Loucy (cell line): ENCODE results near the gene VIPR2.

Experiments used
- H2AFZ ChIP-seq: fragments of 200-600 bp; sonication (generic); 2 replicates; pipeline ENCODE4 v1.6.0; 2016; ENCODE audit warnings: antibody characterized with exemption, mild to moderate bottlenecking, low read length, moderate library complexity
- H3F3A ChIP-seq: fragments of 200-600 bp; 2 replicates; pipeline ENCODE4 v1.6.0; 2016; ENCODE audit warnings: antibody characterized with exemption, low read depth, mild to moderate bottlenecking
- H3K27me3 ChIP-seq: fragments of 200-600 bp; sonication (generic); 2 replicates; pipeline ENCODE4 v1.6.1; 2014; ENCODE audit warnings: low read length, mild to moderate bottlenecking; ENCODE audit not compliant: insufficient read depth, poor library complexity, severe bottlenecking
- H3K36me3 ChIP-seq: fragments of 200-600 bp; sonication (generic); 2 replicates; pipeline ENCODE4 v1.6.1; 2016; ENCODE audit warnings: low read length; ENCODE audit not compliant: insufficient read depth
- H3K4me1 ChIP-seq: fragments of 200-600 bp; sonication (generic); 2 replicates; pipeline ENCODE4 v1.5.1; 2014; ENCODE audit warnings: low read length, mild to moderate bottlenecking; ENCODE audit not compliant: insufficient read depth, poor library complexity, severe bottlenecking
- H3K4me2 ChIP-seq: fragments of 200-600 bp; sonication (generic); 2 replicates; pipeline ENCODE4 v1.6.0; 2014; ENCODE audit warnings: antibody characterized with exemption, low read length, low read depth, mild to moderate bottlenecking; ENCODE audit not compliant: poor library complexity, severe bottlenecking
- H3K4me3 ChIP-seq: fragments of 200-600 bp; sonication (generic); 2 replicates; pipeline ENCODE4 v1.5.1; 2014; ENCODE audit warnings: low read length, mild to moderate bottlenecking, mixed read lengths; ENCODE audit not compliant: poor library complexity, severe bottlenecking
- H3K79me2 ChIP-seq: fragments of 200-600 bp; sonication (generic); 2 replicates; pipeline ENCODE4 v1.6.1; 2014; ENCODE audit warnings: low read length; ENCODE audit not compliant: insufficient read depth
- H3K9ac ChIP-seq: fragments of 200-600 bp; sonication (generic); 2 replicates; pipeline ENCODE4 v1.6.0; 2014; ENCODE audit warnings: mild to moderate bottlenecking, low read depth, low read length, moderate library complexity; ENCODE audit not compliant: poor library complexity, severe bottlenecking
- H3K9me2 ChIP-seq: fragments of 200-600 bp; sonication (generic); replicated peaks from 2 replicates; pipeline ENCODE4 v1.6.1; 2016; ENCODE audit warnings: low read depth, low read length, mixed read lengths
- H3K9me3 ChIP-seq: fragments of 200-600 bp; sonication (generic); 2 replicates; pipeline ENCODE4 v1.6.1; 2014; ENCODE audit warnings: mild to moderate bottlenecking, antibody characterized with exemption, low read length, low read depth; ENCODE audit not compliant: insufficient read depth
- H4K20me1 ChIP-seq: fragments of 200-600 bp; sonication (generic); 2 replicates; pipeline ENCODE4 v1.6.0; 2014; ENCODE audit warnings: antibody characterized with exemption, low read length, mild to moderate bottlenecking; ENCODE audit not compliant: insufficient read depth, poor library complexity, severe bottlenecking
- CTCF ChIP-seq: fragments of 200-600 bp; sonication (generic); conservative IDR thresholded peaks from 2 replicates; pipeline ENCODE4 v1.5.1; 2014; ENCODE audit warnings: mild to moderate bottlenecking, antibody characterized with exemption, low read length
- EZH2phosphoT487 ChIP-seq: fragments of 200-600 bp; IDR thresholded peaks from 2 replicates; pipeline ENCODE4 v1.6.1; 2018; ENCODE audit warnings: antibody characterized with exemption, mild to moderate bottlenecking, moderate library complexity, borderline replicate concordance

The VIPR2 gene

GRCh38 chr7:159192013-159192412, 47.3 kb upstream of the VIPR2 start:
- no peak for TF ChIP-seq EZH2phosphoT487
- peak; percentile 14; the same call in 1 of the 2 replicates for TF ChIP-seq CTCF
- H3K27me3 ChIP-seq = no peaks in the 10 kb centered on the region
- no peaks in the 10 kb centered on the region for H4K20me1 ChIP-seq
- H3K9me3 ChIP-seq = peaks cover 8% of the 10 kb centered on the region; the same call in 1 of the 2 replicates
- no peaks in the 10 kb centered on the region for H3K79me2 ChIP-seq
- H3F3A ChIP-seq = no peaks in the 10 kb centered on the region
- no peaks in the 10 kb centered on the region for H3K9me2 ChIP-seq
- H3K36me3 ChIP-seq = no peaks in the 10 kb centered on the region
- no peak overlapping the region for H3K4me3 ChIP-seq
- H3K4me2 ChIP-seq = no peak overlapping the region
- no peak overlapping the region for H2AFZ ChIP-seq
- H3K4me1 ChIP-seq = peaks cover 15% of the 10 kb centered on the region
- no peak overlapping the region for H3K9ac ChIP-seq

GRCh38 chr7:159191236-159191635, 46.6 kb upstream of the VIPR2 start:
- no peak for TF ChIP-seq EZH2phosphoT487
- TF ChIP-seq CTCF = no peak
- Histone ChIP-seq H3K9me3 (peaks cover 10% of the 10 kb centered on the region; the same call in 1 of the 2 replicates), H3K9me2 (no peaks in the 10 kb centered on the region), H3K9ac (no peak overlapping the region), H3F3A (no peaks in the 10 kb centered on the region), H3K36me3 (no peaks in the 10 kb centered on the region), H3K4me1 (peaks cover 7% of the 10 kb centered on the region), H4K20me1 (no peaks in the 10 kb centered on the region), H2AFZ (no peak overlapping the region), H3K79me2 (no peaks in the 10 kb centered on the region), H3K4me3 (no peak overlapping the region), H3K4me2 (no peak overlapping the region), H3K27me3 (no peaks in the 10 kb centered on the region)

GRCh38 chr7:159188011-159188410, 43.3 kb upstream of the VIPR2 start:
- no peaks in the 10 kb centered on the region for H3K36me3 ChIP-seq
- no peaks in the 10 kb centered on the region for H3K79me2 ChIP-seq
- no peaks in the 10 kb centered on the region for H4K20me1 ChIP-seq
- H3K9ac ChIP-seq = no peak overlapping the region
- no peaks in the 10 kb centered on the region for H3K9me2 ChIP-seq
- no peaks in the 10 kb centered on the region for H3K4me1 ChIP-seq
- no peak overlapping the region for H3K4me3 ChIP-seq
- no peak overlapping the region for H3K4me2 ChIP-seq
- no peaks in the 10 kb centered on the region for H3F3A ChIP-seq
- H3K27me3 ChIP-seq = no peaks in the 10 kb centered on the region
- TF ChIP-seq EZH2phosphoT487 (no peak), CTCF (no peak)
- H2AFZ ChIP-seq = no peak overlapping the region
- H3K9me3 ChIP-seq = peaks cover 17% of the 10 kb centered on the region; the same call in 1 of the 2 replicates
